SIG-M5 (cell line): ENCODE results near the gene EPS15.
"Not testable (repeated sequence)": the region's sequence is repeated elsewhere in the genome, so short reads cannot be mapped to it uniquely, and the experiment has no call there.

Experiments
- DNase-seq: peaks from one replicate; lab custom pipeline; 2025; lab: John Stamatoyannopoulos, UW

Gene EPS15

GRCh38 chr1:51519048-51519864 lies at the start of gene EPS15:
Gene EPS15, minus strand, starts transcription at chr1:51519266. Its CDS starts 35 bp downstream, at chr1:51519231.
- DNase-seq = no peak

DNA sequence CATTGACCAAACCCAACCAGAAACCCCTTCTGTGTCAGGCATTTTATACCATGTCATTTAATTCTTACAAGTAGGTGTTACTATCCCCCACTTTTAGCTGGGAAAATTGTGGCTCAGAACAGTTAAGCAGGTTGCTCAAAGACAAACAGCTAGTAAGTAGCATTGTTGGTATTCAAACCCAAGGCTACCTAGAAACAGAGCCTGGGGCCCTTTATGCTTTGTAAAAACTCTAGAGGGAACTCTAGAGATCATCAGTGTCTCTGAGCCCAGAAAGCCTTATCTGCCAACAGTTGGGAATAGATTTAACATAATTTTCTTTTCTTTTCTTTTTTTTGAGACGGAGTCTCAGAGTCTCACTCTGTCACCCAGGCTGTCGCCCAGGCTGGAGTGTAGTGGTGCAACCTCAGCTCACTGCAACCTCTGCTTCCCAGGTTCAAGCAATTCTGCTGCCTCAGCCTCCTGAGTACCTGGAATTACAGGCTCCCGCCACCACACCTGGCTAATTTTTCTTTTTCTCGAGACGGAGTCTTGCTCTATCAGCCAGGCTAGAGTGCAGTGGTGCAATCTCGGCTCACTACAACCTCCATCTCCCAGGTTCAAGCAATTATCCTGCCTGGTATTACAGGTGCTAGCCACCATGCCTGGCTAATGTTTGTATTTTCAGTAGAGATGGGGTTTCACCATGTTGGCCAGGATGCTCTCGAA lies 49.3 kb upstream of the EPS15 start:
- DNase-seq = no peak

GRCh38 chr1:51567653-51568052 lies 48.6 kb upstream of the EPS15 start:
- no peak for DNase-seq

- no peak for DNase-seq
Measured at GRCh38 chr1:51566260-51566659, 47.2 kb upstream of the EPS15 start.

DNA sequence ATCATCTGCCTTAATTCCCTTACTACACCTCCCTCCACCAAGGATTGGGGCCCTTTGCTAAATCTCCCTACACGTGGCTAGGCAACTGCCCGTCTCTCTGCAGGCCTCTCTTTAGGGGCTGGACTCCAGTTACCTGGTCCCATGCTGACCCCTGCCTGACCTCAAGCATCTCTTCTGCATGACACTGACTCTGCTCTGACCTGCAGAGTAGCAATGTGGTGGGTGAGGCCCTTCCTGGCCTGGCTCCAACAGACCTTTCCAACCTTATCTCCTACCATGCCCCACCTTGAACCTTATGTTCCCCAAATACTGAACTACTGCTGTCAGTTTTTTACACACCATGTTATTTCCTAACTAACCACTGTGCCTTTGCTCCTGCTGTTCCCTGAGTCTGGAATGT lies 45.9 kb upstream of the EPS15 start:
- DNase-seq = no peak

DNA sequence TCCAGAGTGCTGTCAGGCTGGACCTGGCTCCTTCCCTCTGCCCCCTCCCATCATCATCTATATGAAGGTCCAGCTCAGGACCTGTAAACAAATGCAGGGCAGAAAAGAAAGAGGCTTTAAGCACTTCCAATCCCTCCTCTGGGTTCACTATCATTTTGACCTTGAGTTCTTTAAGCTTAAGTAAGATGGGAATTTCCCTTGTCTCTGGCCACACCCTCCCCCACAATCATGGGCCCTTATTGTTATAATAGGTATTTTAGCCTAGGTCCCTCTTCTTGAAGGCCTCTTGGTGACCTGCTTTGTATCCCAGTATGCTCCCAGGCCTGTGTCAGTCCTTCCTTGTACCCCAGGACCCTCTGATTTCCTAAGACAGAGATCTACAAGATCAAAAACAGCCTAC lies 45.1 kb upstream of the EPS15 start:
- no peak for DNase-seq

GRCh38 chr1:51561702-51562101 lies 42.6 kb upstream of the EPS15 start:
- DNase-seq = no peak

GRCh38 chr1:51560895-51561294 lies 41.8 kb upstream of the EPS15 start:
- not testable (repeated sequence) for DNase-seq

GRCh38 chr1:51560034-51560433 lies 41.0 kb upstream of the EPS15 start:
- no peak for DNase-seq

GRCh38 chr1:51559501-51559900 lies 40.4 kb upstream of the EPS15 start:
- DNase-seq = no peak

GRCh38 chr1:51559064-51559500 lies 40.0 kb upstream of the EPS15 start:
- DNase-seq = no peak

DNA sequence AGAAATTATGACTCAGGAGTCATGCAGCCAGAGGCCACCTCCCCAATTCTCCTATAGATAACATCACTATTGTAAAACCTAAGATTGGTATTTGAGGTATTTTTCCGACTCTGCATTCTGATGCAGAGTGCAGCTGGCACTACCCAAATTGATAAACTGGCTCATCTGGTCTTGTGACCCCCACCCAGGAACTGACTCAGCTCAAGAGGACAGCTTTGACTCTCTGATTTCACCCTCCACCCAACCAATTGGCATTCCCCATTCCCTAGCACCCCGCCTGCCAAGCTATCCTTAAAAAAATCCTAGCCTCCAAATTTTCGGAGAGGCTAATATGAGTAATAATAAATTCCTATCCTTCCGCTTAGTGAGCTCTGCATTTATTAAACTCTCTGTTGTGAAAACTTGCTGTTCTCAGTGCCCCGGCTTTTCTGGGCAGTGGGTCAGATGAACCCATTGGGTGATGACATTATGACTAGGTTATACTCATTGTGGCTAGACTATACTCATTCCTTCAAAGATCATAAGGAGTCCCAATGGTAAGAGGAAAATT lies 39.4 kb upstream of the EPS15 start:
- no peak for DNase-seq

DNA sequence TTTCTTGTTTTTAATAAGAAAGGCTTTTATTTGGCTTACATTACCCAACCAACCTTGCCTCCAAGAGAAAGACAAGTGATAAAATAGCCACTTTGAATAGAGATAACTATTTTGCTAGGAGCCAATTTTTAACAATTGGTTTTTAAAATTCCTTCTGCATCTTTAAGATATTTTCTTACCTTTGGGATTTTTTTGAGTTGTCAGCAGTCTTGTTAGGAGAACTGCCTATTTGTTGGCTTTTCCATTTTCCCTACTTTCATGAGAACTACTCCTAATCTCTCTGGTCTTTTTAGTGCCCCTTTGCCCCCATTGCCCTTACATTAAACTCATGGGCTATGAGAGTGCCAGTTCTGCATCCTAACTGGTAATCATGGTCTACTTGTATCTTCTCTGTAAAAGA lies 38.1 kb upstream of the EPS15 start:
- no peak for DNase-seq

DNA sequence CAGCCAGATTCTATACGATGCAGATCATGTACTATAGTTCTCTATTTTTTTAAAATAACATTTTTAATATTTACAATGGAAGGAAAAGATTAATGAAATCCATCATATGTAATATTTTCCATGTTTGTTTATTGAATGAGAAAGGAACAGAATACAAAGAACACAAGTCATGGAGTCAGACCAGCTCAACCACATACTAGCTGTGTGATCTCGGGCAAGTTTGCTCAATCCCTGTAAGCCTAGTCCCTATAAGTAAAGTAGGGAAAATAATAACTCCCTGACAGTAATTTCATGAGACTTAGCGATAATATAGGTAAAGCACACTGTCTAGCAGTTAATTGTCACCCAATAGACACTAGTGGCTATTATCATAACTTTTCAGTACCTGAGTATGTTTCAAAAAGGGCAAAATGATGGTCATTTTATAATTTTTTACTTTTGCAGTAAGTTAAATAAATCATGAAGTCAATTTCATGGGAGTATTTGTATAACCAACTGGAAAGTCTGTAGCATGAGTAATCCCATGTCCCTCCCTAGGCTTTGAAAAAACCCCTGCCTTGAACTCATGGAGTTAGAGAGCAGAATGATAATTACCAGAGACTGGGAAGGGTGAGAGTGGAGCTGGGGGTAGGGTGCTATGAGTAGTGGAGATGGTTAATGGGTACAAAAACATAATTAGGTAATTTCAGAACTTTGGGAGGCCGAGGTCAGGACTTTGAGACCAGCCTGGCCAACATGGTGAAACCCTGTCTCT lies 37.0 kb upstream of the EPS15 start:
- DNase-seq = no peak

- DNase-seq = no peak
Measured at GRCh38 chr1:51553911-51554310, 34.8 kb upstream of the EPS15 start.

GRCh38 chr1:51552929-51553807 lies 34.1 kb upstream of the EPS15 start:
- no peak for DNase-seq

DNA sequence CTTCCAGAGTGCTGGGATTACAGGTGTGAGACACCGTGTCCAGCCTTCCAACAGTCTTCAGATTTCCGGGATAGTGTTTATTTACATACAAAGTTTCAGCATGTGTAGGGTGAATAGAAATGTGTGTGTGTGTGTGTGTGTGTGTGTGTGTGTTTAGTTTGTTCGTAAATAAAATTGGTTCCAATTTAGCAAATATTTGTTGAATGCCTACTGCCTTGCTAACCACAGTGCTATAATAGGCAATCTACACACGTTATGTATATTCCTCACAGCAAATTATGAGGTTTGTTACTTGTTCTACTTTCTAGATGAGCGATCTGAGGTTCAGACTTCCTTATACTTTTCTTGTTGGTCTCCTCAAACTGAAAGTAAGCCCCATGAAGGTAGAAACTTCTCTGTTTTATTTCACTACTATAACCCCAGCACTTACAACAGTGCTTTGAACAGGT lies 32.8 kb upstream of the EPS15 start:
- DNase-seq = no peak

DNA sequence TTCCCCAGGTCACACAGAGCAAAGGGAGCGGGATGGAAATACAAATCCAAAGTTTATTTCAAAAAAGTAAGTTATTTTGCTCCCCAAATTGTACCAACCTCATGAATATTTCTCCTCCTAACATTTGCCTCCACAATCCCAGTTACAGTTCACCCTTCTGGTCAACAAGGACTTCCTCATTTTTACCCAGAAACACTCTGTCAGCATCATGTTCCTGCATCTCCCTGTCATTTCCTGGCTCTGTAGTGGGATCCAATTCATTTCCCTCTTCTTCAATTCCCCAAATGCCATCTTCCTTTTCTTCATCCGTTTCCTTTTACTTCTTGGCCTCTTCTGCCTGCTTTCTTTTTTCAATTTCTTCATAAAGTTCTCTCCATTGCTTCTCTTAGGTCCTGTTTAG lies 32.0 kb upstream of the EPS15 start:
- no peak for DNase-seq

GRCh38 chr1:51549901-51550300 lies 30.8 kb upstream of the EPS15 start:
- DNase-seq = no peak

DNA sequence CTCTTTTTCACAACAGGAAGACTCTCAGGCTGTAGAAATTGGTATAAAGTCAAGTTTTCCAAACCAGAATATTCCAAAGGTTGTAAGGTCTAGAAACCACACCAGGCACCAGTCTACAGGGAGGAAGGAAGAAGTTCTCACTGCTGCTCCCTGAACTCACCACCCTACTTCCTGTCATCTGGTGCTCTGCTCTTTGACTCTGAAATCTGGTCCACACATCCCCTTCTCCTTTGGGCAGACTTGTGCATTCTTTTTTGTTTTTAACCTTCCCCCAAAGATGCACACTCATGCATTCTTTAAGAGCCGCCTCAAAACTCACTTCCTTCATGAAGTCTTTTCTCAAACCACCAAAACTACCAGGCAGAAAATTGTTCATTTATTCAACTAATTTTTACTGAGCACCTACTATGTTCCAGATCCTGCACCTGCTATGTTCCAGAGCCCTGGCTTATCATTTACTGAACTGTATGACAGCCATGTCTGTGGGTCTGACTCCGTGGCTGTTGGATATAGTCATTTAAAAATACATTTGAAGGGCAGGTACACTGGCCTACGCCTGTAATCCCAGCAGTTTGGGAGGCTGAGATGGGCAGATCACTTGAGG lies 30.1 kb upstream of the EPS15 start:
- DNase-seq = no peak

DNA sequence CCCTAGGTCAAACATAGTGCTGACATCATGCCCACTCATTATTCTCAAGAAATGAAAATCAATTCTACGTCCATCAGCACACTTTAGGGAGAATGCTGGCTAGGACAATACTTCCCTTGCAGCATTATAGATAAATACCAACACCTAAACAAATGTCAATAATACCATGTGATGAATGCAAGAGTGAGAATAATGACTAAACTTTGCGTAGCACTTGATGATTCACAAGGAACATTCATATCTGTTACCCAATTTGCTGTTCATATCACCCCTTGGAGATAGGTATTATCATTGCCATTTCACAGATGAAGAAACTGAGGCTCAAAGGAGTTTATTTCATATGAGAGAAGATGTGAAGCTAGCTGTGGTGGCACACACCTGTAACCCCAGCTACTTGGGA lies 24.8 kb upstream of the EPS15 start:
- DNase-seq = no peak
